Astrocyte (in vitro differentiated cells and primary cell): ENCODE data around the gene MROH2A. TPM values are rescaled to one million over a fixed set of nuclear protein-coding genes. Genes with fewer than 3 reads are reported as not detected.

Source experiments
- DNase-seq: peaks from one replicate; pipeline ENCODE4 v3.0.0-alpha.2; 2010; ENCODE audit warnings: low read depth
- FAIRE-seq: peaks from 2 replicates; lab custom pipeline; 2011; peaks lifted over from hg19 to GRCh38; lab: Jason Lieb, UNC
- H2AFZ ChIP-seq: 2 replicates; pipeline ENCODE4 v1.6.0; 2012; ENCODE audit warnings: low read depth, low read length, inconsistent platforms
- H3K27ac ChIP-seq: 2 replicates; pipeline ENCODE4 v1.5.1; 2011; ENCODE audit warnings: low read depth, low read length, inconsistent platforms
- H3K27me3 ChIP-seq: 2 replicates; pipeline ENCODE4 v1.6.0; 2011; ENCODE audit warnings: low read length, inconsistent platforms; ENCODE audit not compliant: insufficient read depth
- H3K36me3 ChIP-seq: 2 replicates; pipeline ENCODE4 v1.5.1; 2011; ENCODE audit warnings: low read length, inconsistent platforms; ENCODE audit not compliant: insufficient read depth
- H3K4me1 ChIP-seq: 2 replicates; pipeline ENCODE4 v1.5.1; 2011; ENCODE audit warnings: low read length, inconsistent platforms; ENCODE audit not compliant: insufficient read depth
- H3K4me2 ChIP-seq: 2 replicates; pipeline ENCODE4 v1.6.0; 2012; ENCODE audit warnings: low read length, inconsistent platforms
- H3K4me3 ChIP-seq: 2 replicates; pipeline ENCODE4 v1.5.1; 2011; ENCODE audit warnings: low read depth, mild to moderate bottlenecking, low read length, inconsistent platforms; ENCODE audit not compliant: insufficient read depth
- H3K79me2 ChIP-seq: 2 replicates; pipeline ENCODE4 v1.6.0; 2012; ENCODE audit warnings: mild to moderate bottlenecking, low read length, inconsistent platforms; ENCODE audit not compliant: insufficient read depth
- H3K9ac ChIP-seq: 2 replicates; pipeline ENCODE4 v1.6.0; 2012; ENCODE audit warnings: mild to moderate bottlenecking, low read length, inconsistent platforms
- H3K9me3 ChIP-seq: 2 replicates; pipeline ENCODE4 v1.5.1; 2012; ENCODE audit warnings: low read depth, mild to moderate bottlenecking, low read length, inconsistent platforms; ENCODE audit not compliant: insufficient read depth
- H4K20me1 ChIP-seq: 2 replicates; pipeline ENCODE4 v1.6.0; 2012; ENCODE audit warnings: low read length, inconsistent platforms; ENCODE audit not compliant: insufficient read depth
- H3K27ac Mint-ChIP-seq: one replicate; pipeline ENCODE4 v1.8.0; 2021; ENCODE audit warnings: mild to moderate bottlenecking, mixed read lengths; ENCODE audit not compliant: unreplicated experiment
- H3K27me3 Mint-ChIP-seq: one replicate; pipeline ENCODE4 v1.8.0; 2021; ENCODE audit warnings: low read depth, mixed read lengths; ENCODE audit not compliant: unreplicated experiment
- H3K36me3 Mint-ChIP-seq: one replicate; pipeline ENCODE4 v1.8.0; 2021; ENCODE audit warnings: low read depth, mixed read lengths; ENCODE audit not compliant: unreplicated experiment
- H3K4me1 Mint-ChIP-seq: one replicate; pipeline ENCODE4 v1.8.0; 2021; ENCODE audit warnings: low read depth, mixed read lengths; ENCODE audit not compliant: unreplicated experiment
- H3K4me3 Mint-ChIP-seq: one replicate; pipeline ENCODE4 v1.8.0; 2021; ENCODE audit warnings: mild to moderate bottlenecking, moderate library complexity, mixed read lengths; ENCODE audit not compliant: unreplicated experiment
- H3K9me3 Mint-ChIP-seq: one replicate; pipeline ENCODE4 v1.8.0; 2021; ENCODE audit warnings: mild to moderate bottlenecking, mixed read lengths; ENCODE audit not compliant: unreplicated experiment
- EZH2 ChIP-seq: IDR thresholded peaks from 2 replicates; pipeline ENCODE4 v1.6.1; 2012; ENCODE audit warnings: mild to moderate bottlenecking, low read length, inconsistent platforms; ENCODE audit not compliant: insufficient read depth
- total RNA-seq: library from RNA; stranded (reverse); gene quantifications from 2 replicates; pipeline ENCODE4 v1.2.1, GENCODE V29; 2021
- TF ChIP-seq, protein P1 (sequence below): IDR thresholded peaks from 2 replicates; pipeline ENCODE4 v1.5.1; 2011; ENCODE audit warnings: low read depth, mild to moderate bottlenecking, inconsistent platforms, low read length, moderate library complexity; ENCODE audit not compliant: insufficient read depth

MROH2A gene
- total RNA-seq, 1 donor from 2014 or later = not detected

DNA sequence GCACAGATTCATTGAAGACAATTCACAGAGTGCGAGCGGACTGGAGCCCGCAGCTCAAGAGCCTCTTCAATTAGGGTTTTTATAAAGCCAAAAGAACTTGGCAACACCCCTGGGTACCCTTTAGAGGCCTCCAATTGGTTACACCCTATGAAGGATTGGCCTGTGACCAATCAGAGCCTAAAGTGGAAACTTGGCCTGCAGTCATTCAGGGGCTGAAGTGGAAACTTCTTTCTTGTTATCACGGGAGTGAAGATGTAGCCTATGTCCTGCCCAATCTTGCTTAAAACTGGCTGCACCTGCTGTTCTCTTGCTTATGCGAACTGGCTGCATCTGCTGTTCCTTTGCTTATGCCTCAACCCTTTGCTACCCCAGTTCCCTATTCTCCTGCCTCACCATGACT is 78.1 kb downstream of the MROH2A start:
- Mint-ChIP-seq H3K9me3 (no peaks in the 10 kb centered on the region), H3K4me3 (no peak overlapping the region), H3K36me3 (no peaks in the 10 kb centered on the region), H3K4me1 (peaks cover 4% of the 10 kb centered on the region), H3K27me3 (no peaks in the 10 kb centered on the region), H3K27ac (no peak overlapping the region)
- FAIRE-seq = no peak
- Histone ChIP-seq H2AFZ (no peak overlapping the region), H3K27me3 (no peaks in the 10 kb centered on the region), H3K4me2 (no peak overlapping the region), H4K20me1 (no peaks in the 10 kb centered on the region), H3K79me2 (peaks cover 32% of the 10 kb centered on the region), H3K4me3 (no peak overlapping the region), H3K9ac (no peak overlapping the region), H3K36me3 (no peaks in the 10 kb centered on the region), H3K27ac (no peak overlapping the region), H3K9me3 (no peaks in the 10 kb centered on the region), H3K4me1 (peaks cover 8% of the 10 kb centered on the region)
- no peak for DNase-seq
- TF ChIP-seq, protein P1, sequence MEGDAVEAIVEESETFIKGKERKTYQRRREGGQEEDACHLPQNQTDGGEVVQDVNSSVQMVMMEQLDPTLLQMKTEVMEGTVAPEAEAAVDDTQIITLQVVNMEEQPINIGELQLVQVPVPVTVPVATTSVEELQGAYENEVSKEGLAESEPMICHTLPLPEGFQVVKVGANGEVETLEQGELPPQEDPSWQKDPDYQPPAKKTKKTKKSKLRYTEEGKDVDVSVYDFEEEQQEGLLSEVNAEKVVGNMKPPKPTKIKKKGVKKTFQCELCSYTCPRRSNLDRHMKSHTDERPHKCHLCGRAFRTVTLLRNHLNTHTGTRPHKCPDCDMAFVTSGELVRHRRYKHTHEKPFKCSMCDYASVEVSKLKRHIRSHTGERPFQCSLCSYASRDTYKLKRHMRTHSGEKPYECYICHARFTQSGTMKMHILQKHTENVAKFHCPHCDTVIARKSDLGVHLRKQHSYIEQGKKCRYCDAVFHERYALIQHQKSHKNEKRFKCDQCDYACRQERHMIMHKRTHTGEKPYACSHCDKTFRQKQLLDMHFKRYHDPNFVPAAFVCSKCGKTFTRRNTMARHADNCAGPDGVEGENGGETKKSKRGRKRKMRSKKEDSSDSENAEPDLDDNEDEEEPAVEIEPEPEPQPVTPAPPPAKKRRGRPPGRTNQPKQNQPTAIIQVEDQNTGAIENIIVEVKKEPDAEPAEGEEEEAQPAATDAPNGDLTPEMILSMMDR = no peak
- no peak for TF ChIP-seq EZH2

DNA sequence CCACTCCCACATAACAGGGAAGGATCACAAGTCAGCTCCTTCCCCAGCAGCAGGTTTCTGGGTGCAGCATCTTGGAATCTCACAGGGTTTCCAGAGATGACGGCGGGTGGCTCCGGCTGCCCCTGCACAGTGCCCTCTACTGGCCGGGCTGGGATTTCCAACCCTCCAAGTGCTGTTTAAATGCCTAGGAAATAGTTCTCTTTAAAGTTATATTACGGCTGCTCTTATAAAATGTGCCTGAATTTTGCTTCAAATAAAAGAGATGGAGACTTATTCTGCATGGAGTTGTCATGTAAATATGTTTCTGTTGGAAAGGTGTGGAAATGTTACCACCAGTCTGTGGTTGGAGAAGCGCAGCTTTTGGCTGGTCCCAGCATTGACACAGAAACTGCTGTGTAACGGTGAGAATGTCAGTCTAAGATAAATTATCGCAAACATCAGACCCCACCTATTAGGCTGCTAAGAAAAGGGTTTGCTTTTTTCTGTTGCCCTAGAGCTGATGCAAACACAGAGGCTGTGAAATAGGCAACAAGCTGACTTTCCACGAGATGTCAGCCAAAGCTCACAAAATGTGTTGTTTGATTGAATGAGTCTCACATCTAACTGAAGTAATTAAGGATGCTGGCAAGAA is 79.5 kb downstream of the MROH2A start:
- no peak overlapping the region for H3K9ac ChIP-seq
- FAIRE-seq (no peak), DNase-seq (no peak)
- H3K27me3 ChIP-seq = no peaks in the 10 kb centered on the region
- no peak overlapping the region for H3K27ac ChIP-seq
- peaks cover 5% of the 10 kb centered on the region for H3K4me1 ChIP-seq
- H2AFZ ChIP-seq = no peak overlapping the region
- TF ChIP-seq, protein P1 = no peak
- no peak for TF ChIP-seq EZH2
- no peak overlapping the region for H3K4me3 ChIP-seq
- H3K9me3 ChIP-seq = no peaks in the 10 kb centered on the region
- peaks cover 17% of the 10 kb centered on the region for H3K79me2 ChIP-seq
- no peaks in the 10 kb centered on the region for H3K27me3 Mint-ChIP-seq
- no peaks in the 10 kb centered on the region for H3K4me1 Mint-ChIP-seq
- no peaks in the 10 kb centered on the region for H3K36me3 ChIP-seq
- H3K36me3 Mint-ChIP-seq = no peaks in the 10 kb centered on the region
- no peaks in the 10 kb centered on the region for H4K20me1 ChIP-seq
- no peak overlapping the region for H3K27ac Mint-ChIP-seq
- H3K9me3 Mint-ChIP-seq = no peaks in the 10 kb centered on the region
- no peak overlapping the region for H3K4me3 Mint-ChIP-seq
- no peak overlapping the region for H3K4me2 ChIP-seq

DNA sequence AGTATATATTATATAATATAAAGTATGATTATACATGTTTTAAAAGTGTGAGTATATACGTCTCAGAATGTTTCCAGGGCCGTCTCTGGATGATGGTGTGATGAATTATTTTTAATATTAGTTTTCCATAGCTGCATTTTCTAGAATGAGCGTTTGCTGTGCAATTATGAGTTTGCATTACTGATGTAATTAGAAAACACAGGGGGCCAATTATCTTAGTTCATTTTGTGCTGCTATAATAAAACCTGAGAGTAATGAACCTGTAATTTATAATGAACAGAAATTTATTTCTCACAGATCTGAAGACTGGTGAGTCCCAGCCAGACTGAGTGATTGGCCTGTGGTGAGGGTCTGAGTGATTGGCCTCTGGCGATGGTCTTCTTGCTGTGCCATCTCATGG is 80.2 kb downstream of the MROH2A start:
- Histone ChIP-seq H3K79me2 (peaks cover 10% of the 10 kb centered on the region), H3K36me3 (no peaks in the 10 kb centered on the region), H3K27ac (no peak overlapping the region), H3K9ac (no peak overlapping the region), H2AFZ (no peak overlapping the region), H4K20me1 (no peaks in the 10 kb centered on the region), H3K4me2 (no peak overlapping the region), H3K4me3 (no peak overlapping the region), H3K9me3 (no peaks in the 10 kb centered on the region), H3K4me1 (peaks cover 4% of the 10 kb centered on the region), H3K27me3 (no peaks in the 10 kb centered on the region)
- H3K27me3 Mint-ChIP-seq = no peaks in the 10 kb centered on the region
- no peak overlapping the region for H3K4me3 Mint-ChIP-seq
- DNase-seq = no peak
- no peak for FAIRE-seq
- no peak overlapping the region for H3K27ac Mint-ChIP-seq
- no peaks in the 10 kb centered on the region for H3K36me3 Mint-ChIP-seq
- no peaks in the 10 kb centered on the region for H3K4me1 Mint-ChIP-seq
- no peak for TF ChIP-seq EZH2
- TF ChIP-seq, protein P1 = no peak
- H3K9me3 Mint-ChIP-seq = no peaks in the 10 kb centered on the region
